Caco-2 (cell line): ENCODE measurements around the gene CTIF. TPM values are rescaled to one million over a fixed set of nuclear protein-coding genes. Genes with fewer than 3 reads are reported as not detected.

Source experiments
- BruUV-seq: library from RNA; stranded (reverse); fragments of 400-500 nt; replicated peaks from 2 replicates; lab custom pipeline; 2021; lab: Mats Ljungman, UMichigan
- CTCF ChIA-PET: fragments of 300-600 bp; sonication (Branson Sonifier 250); formaldehyde crosslinking; loops from one replicate; lab custom pipeline; 2022; ENCODE audit warnings: antibody characterized with exemption; lab: Charles Lee
- POLR2A ChIA-PET: fragments of 300-600 bp; sonication (Branson Sonifier 250); formaldehyde crosslinking; loops from one replicate; lab custom pipeline; 2022; ENCODE audit warnings: antibody characterized with exemption; lab: Charles Lee
- DNase-seq, 2 experiments: peaks; one replicate each; pipeline versions ENCODE4 v3.0.0 to v3.0.0-alpha.2; 2020 to 2022
- H3K27me3 ChIP-seq: replicated peaks from 2 replicates; pipeline ENCODE4 v1.6.0; 2011; ENCODE audit warnings: low read length; ENCODE audit not compliant: control insufficient read depth, insufficient read depth
- H3K36me3 ChIP-seq: 2 replicates; pipeline ENCODE4 v1.5.1; 2011; ENCODE audit warnings: low read length; ENCODE audit not compliant: control insufficient read depth, insufficient read depth
- H3K4me1 ChIP-seq: fragments of 250-450 bp; sonication (Bioruptor Pico); 2 replicates; pipeline ENCODE4 v1.5.1; 2020; ENCODE audit warnings: mild to moderate bottlenecking
- H3K4me3 ChIP-seq: 2 replicates; pipeline ENCODE4 v1.5.1; 2011; ENCODE audit warnings: low read depth, mild to moderate bottlenecking, control low read depth, low read length
- H3K9me3 ChIP-seq: fragments of 250-450 bp; sonication (Bioruptor Pico); 2 replicates; pipeline ENCODE4 v1.5.1; 2020; ENCODE audit warnings: mild to moderate bottlenecking, moderate library complexity
- H3K27ac Mint-ChIP-seq: one replicate; pipeline ENCODE4 v1.8.0; 2022; ENCODE audit warnings: mixed read lengths; ENCODE audit not compliant: unreplicated experiment
- H3K27me3 Mint-ChIP-seq: one replicate; pipeline ENCODE4 v1.8.0; 2022; ENCODE audit warnings: mixed read lengths; ENCODE audit not compliant: insufficient read depth, unreplicated experiment
- H3K36me3 Mint-ChIP-seq: one replicate; pipeline ENCODE4 v1.8.0; 2022; ENCODE audit warnings: mild to moderate bottlenecking, mixed read lengths; ENCODE audit not compliant: insufficient read depth, unreplicated experiment
- H3K4me1 Mint-ChIP-seq: one replicate; pipeline ENCODE4 v1.8.0; 2022; ENCODE audit warnings: low read depth, mixed read lengths; ENCODE audit not compliant: unreplicated experiment
- H3K4me3 Mint-ChIP-seq: one replicate; pipeline ENCODE4 v1.8.0; 2022; ENCODE audit warnings: mild to moderate bottlenecking, moderate library complexity, mixed read lengths; ENCODE audit not compliant: unreplicated experiment
- H3K9me3 Mint-ChIP-seq: one replicate; pipeline ENCODE4 v1.8.0; 2022; ENCODE audit warnings: mixed read lengths; ENCODE audit not compliant: unreplicated experiment
- intact Hi-C: fragments of 100-400 bp; cut with micrococcal nuclease; formaldehyde crosslinking; loops from one replicate; pipeline ENCODE4 v1.10.0; 2022; ENCODE audit not compliant: unreplicated experiment
- total RNA-seq: library from RNA; stranded (reverse); gene quantifications from 2 replicates; pipeline ENCODE4 v1.2.3, GENCODE V29; 2022
- TF ChIP-seq, protein P1 (sequence below), 2 experiments: fragments of 200-600 bp in 1 of 2; IDR thresholded peaks; 1 replicate in 1 of 2; 2 replicates in 1 of 2; pipeline versions ENCODE4 v1.5.1 to v1.8.0; 2011 to 2022; ENCODE audit warnings: antibody characterized with exemption in 1 of 2, control low read depth in 1 of 2, inconsistent platforms in 1 of 2, low read depth in 1 of 2, low read length in 1 of 2, mild to moderate bottlenecking in 1 of 2, moderate library complexity in 1 of 2; ENCODE audit not compliant: insufficient read depth in 1 of 2, severe bottlenecking in 1 of 2, unreplicated experiment in 1 of 2

CTIF gene
- total RNA-seq, 1 experiment from 2014 or later, result 19.9 TPM

DNA sequence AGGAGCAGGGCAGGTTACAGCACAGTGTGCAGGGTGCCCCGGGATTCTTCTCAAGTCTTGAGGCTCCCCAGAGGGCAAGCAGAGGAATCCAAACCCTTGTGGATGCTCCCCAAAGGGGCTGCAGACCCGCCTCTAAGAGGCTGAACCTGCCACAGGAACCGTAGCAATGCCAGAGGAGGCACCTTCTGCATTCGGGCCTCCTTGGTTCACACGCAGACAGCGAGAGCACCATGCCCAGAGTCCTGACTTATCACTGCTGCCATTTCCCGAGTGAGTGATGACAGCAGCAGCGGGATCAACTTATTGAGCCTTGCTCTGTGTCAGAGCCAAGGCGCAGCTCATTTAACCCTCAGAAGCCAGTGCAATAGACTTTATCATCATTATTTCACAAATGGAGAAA is 203.5 kb downstream of the CTIF start:
- H3K4me1 Mint-ChIP-seq, result no peaks in the 10 kb centered on the region
- no peaks in the 10 kb centered on the region for H3K36me3 ChIP-seq
- H3K27me3 ChIP-seq, result no peaks in the 10 kb centered on the region
- H3K4me3 ChIP-seq, result no peak overlapping the region
- H3K9me3 Mint-ChIP-seq, result no peaks in the 10 kb centered on the region
- no peaks in the 10 kb centered on the region for H3K4me1 ChIP-seq
- CTCF ChIA-PET, result no interaction called here
- POLR2A ChIA-PET, result no interaction called here
- intact Hi-C loops, result no loop called here
- no TSS peak for BruUV-seq
- DNase-seq, result no peak
- H3K27me3 Mint-ChIP-seq, result no peaks in the 10 kb centered on the region
- TF ChIP-seq, protein P1, sequence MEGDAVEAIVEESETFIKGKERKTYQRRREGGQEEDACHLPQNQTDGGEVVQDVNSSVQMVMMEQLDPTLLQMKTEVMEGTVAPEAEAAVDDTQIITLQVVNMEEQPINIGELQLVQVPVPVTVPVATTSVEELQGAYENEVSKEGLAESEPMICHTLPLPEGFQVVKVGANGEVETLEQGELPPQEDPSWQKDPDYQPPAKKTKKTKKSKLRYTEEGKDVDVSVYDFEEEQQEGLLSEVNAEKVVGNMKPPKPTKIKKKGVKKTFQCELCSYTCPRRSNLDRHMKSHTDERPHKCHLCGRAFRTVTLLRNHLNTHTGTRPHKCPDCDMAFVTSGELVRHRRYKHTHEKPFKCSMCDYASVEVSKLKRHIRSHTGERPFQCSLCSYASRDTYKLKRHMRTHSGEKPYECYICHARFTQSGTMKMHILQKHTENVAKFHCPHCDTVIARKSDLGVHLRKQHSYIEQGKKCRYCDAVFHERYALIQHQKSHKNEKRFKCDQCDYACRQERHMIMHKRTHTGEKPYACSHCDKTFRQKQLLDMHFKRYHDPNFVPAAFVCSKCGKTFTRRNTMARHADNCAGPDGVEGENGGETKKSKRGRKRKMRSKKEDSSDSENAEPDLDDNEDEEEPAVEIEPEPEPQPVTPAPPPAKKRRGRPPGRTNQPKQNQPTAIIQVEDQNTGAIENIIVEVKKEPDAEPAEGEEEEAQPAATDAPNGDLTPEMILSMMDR (IDR thresholded peaks at IDR 0.05; ENCODE audit: insufficient read depth in 1 of 2, low read depth in 1 of 2, low read length in 1 of 2, severe bottlenecking in 1 of 2, unreplicated experiment in 1 of 2), result no peak
- no peaks in the 10 kb centered on the region for H3K9me3 ChIP-seq
- no peak overlapping the region for H3K27ac Mint-ChIP-seq
- H3K36me3 Mint-ChIP-seq, result no peaks in the 10 kb centered on the region
- H3K4me3 Mint-ChIP-seq, result no peak overlapping the region

DNA sequence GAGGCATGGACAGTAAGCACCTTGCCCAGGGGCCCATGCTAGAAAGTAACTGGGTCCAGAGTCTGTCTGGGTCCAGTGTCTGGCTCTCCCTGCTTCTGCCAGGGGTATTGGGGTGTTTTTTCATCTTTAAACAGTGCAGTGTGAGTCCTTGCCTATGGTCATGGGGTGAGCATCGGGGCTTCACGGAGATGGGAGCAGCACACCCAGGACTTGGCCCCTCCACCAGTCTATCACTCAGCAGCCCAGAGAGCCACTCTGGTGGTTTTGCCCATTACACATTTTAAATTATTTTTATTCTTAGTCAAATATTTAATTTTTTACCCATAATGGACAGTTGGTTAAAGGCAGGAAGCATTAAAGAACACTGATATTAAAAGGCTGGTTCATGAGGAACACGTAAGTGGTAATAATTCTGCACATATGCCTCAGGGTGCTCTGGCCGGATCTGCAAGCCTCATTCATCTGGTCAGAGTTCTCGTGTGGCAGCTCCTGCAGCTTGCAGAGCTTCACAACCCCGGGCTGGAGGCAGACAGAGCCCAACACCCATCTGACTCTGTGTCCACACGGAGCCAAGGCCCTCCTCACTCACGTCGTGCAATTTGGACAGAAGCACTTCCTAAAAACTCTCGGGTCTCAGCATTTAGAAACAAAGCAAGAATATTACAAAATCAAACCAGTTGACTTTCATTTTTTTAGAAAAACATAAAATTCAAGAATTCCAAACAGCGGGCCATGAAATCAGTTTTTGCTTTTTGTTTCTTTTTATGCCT is 204.1 kb downstream of the CTIF start:
- Mint-ChIP-seq H3K9me3 (no peaks in the 10 kb centered on the region), H3K4me1 (no peaks in the 10 kb centered on the region), H3K27me3 (no peaks in the 10 kb centered on the region), H3K27ac (no peak overlapping the region), H3K4me3 (no peak overlapping the region), H3K36me3 (no peaks in the 10 kb centered on the region)
- Histone ChIP-seq H3K9me3 (no peaks in the 10 kb centered on the region), H3K27me3 (no peaks in the 10 kb centered on the region), H3K4me3 (no peak overlapping the region), H3K36me3 (no peaks in the 10 kb centered on the region), H3K4me1 (no peaks in the 10 kb centered on the region)
- intact Hi-C loops, result no loop called here
- POLR2A ChIA-PET, result no interaction called here
- TF ChIP-seq, protein P1 (IDR thresholded peaks at IDR 0.05; ENCODE audit: insufficient read depth in 1 of 2, low read depth in 1 of 2, low read length in 1 of 2, severe bottlenecking in 1 of 2, unreplicated experiment in 1 of 2), result no peak
- DNase-seq, result no peak
- BruUV-seq, result no TSS peak
- CTCF ChIA-PET, result no interaction called here

GRCh38 chr18:48743886-48744285 is 205.1 kb downstream of the CTIF start:
- BruUV-seq, result no TSS peak

More at GRCh38 chr18:48743886-48744285, 205.1 kb downstream of the CTIF start:
- H3K4me1 Mint-ChIP-seq, result no peaks in the 10 kb centered on the region
- DNase-seq, result no peak
- H3K9me3 ChIP-seq, result no peaks in the 10 kb centered on the region
- no peaks in the 10 kb centered on the region for H3K27me3 Mint-ChIP-seq
- no peaks in the 10 kb centered on the region for H3K4me1 ChIP-seq
- H3K9me3 Mint-ChIP-seq, result no peaks in the 10 kb centered on the region
- TF ChIP-seq, protein P1 (IDR thresholded peaks at IDR 0.05; ENCODE audit: insufficient read depth in 1 of 2, low read depth in 1 of 2, low read length in 1 of 2, severe bottlenecking in 1 of 2, unreplicated experiment in 1 of 2), result no peak
- ChIA-PET CTCF (no interaction called here), POLR2A (no interaction called here)
- intact Hi-C loops, result no loop called here
- no peaks in the 10 kb centered on the region for H3K36me3 ChIP-seq
- no peak overlapping the region for H3K4me3 Mint-ChIP-seq
- H3K27ac Mint-ChIP-seq, result no peak overlapping the region
- H3K4me3 ChIP-seq, result no peak overlapping the region
- H3K36me3 Mint-ChIP-seq, result no peaks in the 10 kb centered on the region
- no peaks in the 10 kb centered on the region for H3K27me3 ChIP-seq
